Right lobe of liver (tissue), 4 donors: ENCODE data around the gene PFKP.

ENCODE experiments used
- POLR2A ChIP-seq: fragments of 450-650 bp; IDR thresholded peaks from one replicate; pipeline ENCODE4 v1.6.1; 2017; ENCODE audit warnings: antibody characterized with exemption, mild to moderate bottlenecking
- TF ChIP-seq, protein P1 (sequence below), 4 donors: fragments of 200-600 bp in 3 of 4; fragments of 450-650 bp in 1 of 4; IDR thresholded peaks; one replicate each; pipeline versions ENCODE4 v1.5.1 to v1.8.0; 2016 to 2022; ENCODE audit warnings: antibody characterized with exemption in 4 of 4, mild to moderate bottlenecking in 2 of 4
- donor health status: DM: no; HTN: no; CAD: no.
- donor health status: DM: no; HTN: no; CAD: no.
- donor health status: DM: no; HTN: yes; CAD: no.

DNA sequence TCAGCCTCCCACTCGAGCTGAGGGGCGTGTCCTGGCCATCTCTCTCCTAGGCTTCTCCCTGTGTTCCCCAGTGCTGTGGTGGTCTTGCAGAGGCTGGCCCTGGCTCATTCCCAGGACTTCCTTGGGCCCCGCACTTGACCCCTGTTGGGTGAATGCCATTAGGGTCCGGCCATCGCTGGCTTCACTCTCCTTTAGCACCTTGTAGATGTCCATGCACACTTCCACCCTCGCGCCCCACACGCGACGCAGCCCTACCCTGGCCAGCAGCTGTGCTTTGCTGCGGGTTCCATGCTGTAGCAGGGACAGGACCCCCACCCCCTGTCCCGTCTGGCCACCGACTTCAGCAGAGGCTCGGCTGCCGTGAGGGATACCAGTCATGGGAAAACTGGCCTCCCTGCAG is 58.9 kb downstream of the PFKP start:
- TF ChIP-seq, protein P1, sequence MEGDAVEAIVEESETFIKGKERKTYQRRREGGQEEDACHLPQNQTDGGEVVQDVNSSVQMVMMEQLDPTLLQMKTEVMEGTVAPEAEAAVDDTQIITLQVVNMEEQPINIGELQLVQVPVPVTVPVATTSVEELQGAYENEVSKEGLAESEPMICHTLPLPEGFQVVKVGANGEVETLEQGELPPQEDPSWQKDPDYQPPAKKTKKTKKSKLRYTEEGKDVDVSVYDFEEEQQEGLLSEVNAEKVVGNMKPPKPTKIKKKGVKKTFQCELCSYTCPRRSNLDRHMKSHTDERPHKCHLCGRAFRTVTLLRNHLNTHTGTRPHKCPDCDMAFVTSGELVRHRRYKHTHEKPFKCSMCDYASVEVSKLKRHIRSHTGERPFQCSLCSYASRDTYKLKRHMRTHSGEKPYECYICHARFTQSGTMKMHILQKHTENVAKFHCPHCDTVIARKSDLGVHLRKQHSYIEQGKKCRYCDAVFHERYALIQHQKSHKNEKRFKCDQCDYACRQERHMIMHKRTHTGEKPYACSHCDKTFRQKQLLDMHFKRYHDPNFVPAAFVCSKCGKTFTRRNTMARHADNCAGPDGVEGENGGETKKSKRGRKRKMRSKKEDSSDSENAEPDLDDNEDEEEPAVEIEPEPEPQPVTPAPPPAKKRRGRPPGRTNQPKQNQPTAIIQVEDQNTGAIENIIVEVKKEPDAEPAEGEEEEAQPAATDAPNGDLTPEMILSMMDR (IDR thresholded peaks at IDR 0.05) = no peak
- no peak for TF ChIP-seq POLR2A
